ENCODE measurements around the gene RFTN1. TPM values are rescaled to one million over a fixed set of nuclear protein-coding genes. Genes with fewer than 3 reads are reported as not detected.
A peak's percentile ranks its signal among the peaks of the same experiment; 100 is the strongest.

RFTN1 gene
- total and polyA plus RNA-seq, 2 donors (not counting 1 experiment from before 2014, with no cell fraction given): 35.1 to 35.5 TPM

- no peaks in the 10 kb centered on the region for H3K4me1 ChIP-seq (ENCODE audit: control insufficient read depth, extremely low read depth, insufficient read depth, low read length)
Measured at GRCh38 chr3:16460886-16461285, 52.6 kb downstream of the RFTN1 start.

GRCh38 chr3:16460273-16460672 is 53.2 kb downstream of the RFTN1 start:
- no peaks in the 10 kb centered on the region for H3K4me1 ChIP-seq (ENCODE audit: control insufficient read depth, extremely low read depth, insufficient read depth, low read length)
- H4K20me1 ChIP-seq (ENCODE audit: control insufficient read depth, extremely low read depth, insufficient read depth, low read length): no peaks in the 10 kb centered on the region
- H3K9me3 ChIP-seq (ENCODE audit: control insufficient read depth, insufficient read depth, low read depth, low read length): no peaks in the 10 kb centered on the region
- no peak overlapping the region for H2AFZ ChIP-seq (ENCODE audit: low read length)
- H3K4me2 ChIP-seq (ENCODE audit: extremely low read depth, insufficient read depth, low read length): no peak overlapping the region
- no peak overlapping the region for H3K9ac ChIP-seq (ENCODE audit: insufficient read depth, low read length)
- H3K4me3 ChIP-seq (replicated peaks in 1 of 4; ENCODE audit: control extremely low read depth in 1 of 4, insufficient read depth in 1 of 4, low read depth in 3 of 4, low read length in 4 of 4): no peak overlapping the region
- TF ChIP-seq CTCF (conservative IDR thresholded peaks at IDR 0.05 in 1 of 2, IDR thresholded peaks at IDR 0.05 in 1 of 2; ENCODE audit: low read depth in 1 of 2, low read length in 2 of 2) (no peak), EZH2 (IDR thresholded peaks at IDR 0.05; ENCODE audit: low read length, missing control alignments) (no peak)
- H3K27me3 ChIP-seq (ENCODE audit: control insufficient read depth, insufficient read depth, low read length): no peaks in the 10 kb centered on the region
- no peak for DNase-seq (ENCODE audit: low read depth in 2 of 2)
- H3K36me3 ChIP-seq (ENCODE audit: control insufficient read depth, insufficient read depth, low read length): no peaks in the 10 kb centered on the region
- no peaks in the 10 kb centered on the region for H3K79me2 ChIP-seq (ENCODE audit: control insufficient read depth, insufficient read depth, low read length)
- no peak overlapping the region for H3K27ac ChIP-seq (ENCODE audit: insufficient read depth, low read length)

More at GRCh38 chr3:16460886-16461285, 52.6 kb downstream of the RFTN1 start:
- H2AFZ ChIP-seq (ENCODE audit: low read length): no peak overlapping the region
- H3K9me3 ChIP-seq (ENCODE audit: control insufficient read depth, insufficient read depth, low read depth, low read length): no peaks in the 10 kb centered on the region
- H3K4me2 ChIP-seq (ENCODE audit: extremely low read depth, insufficient read depth, low read length): no peak overlapping the region
- no peaks in the 10 kb centered on the region for H3K27me3 ChIP-seq (ENCODE audit: control insufficient read depth, insufficient read depth, low read length)
- H3K27ac ChIP-seq (ENCODE audit: insufficient read depth, low read length): no peak overlapping the region
- H4K20me1 ChIP-seq (ENCODE audit: control insufficient read depth, extremely low read depth, insufficient read depth, low read length): no peaks in the 10 kb centered on the region
- TF ChIP-seq EZH2 (IDR thresholded peaks at IDR 0.05; ENCODE audit: low read length, missing control alignments) (no peak), CTCF (conservative IDR thresholded peaks at IDR 0.05 in 1 of 2, IDR thresholded peaks at IDR 0.05 in 1 of 2; ENCODE audit: low read depth in 1 of 2, low read length in 2 of 2) (no peak)
- no peak overlapping the region for H3K9ac ChIP-seq (ENCODE audit: insufficient read depth, low read length)
- no peaks in the 10 kb centered on the region for H3K79me2 ChIP-seq (ENCODE audit: control insufficient read depth, insufficient read depth, low read length)
- DNase-seq (ENCODE audit: low read depth in 2 of 2): no peak
- H3K4me3 ChIP-seq (replicated peaks in 1 of 4; ENCODE audit: control extremely low read depth in 1 of 4, insufficient read depth in 1 of 4, low read depth in 3 of 4, low read length in 4 of 4): no peak overlapping the region
- H3K36me3 ChIP-seq (ENCODE audit: control insufficient read depth, insufficient read depth, low read length): no peaks in the 10 kb centered on the region

- TF ChIP-seq EZH2 (IDR thresholded peaks at IDR 0.05; ENCODE audit: low read length, missing control alignments) (no peak), CTCF (conservative IDR thresholded peaks at IDR 0.05 in 1 of 2, IDR thresholded peaks at IDR 0.05 in 1 of 2; ENCODE audit: low read depth in 1 of 2, low read length in 2 of 2) (no peak)
- no peaks in the 10 kb centered on the region for H3K36me3 ChIP-seq (ENCODE audit: control insufficient read depth, insufficient read depth, low read length)
- no peaks in the 10 kb centered on the region for H3K9me3 ChIP-seq (ENCODE audit: control insufficient read depth, insufficient read depth, low read depth, low read length)
- no peaks in the 10 kb centered on the region for H3K79me2 ChIP-seq (ENCODE audit: control insufficient read depth, insufficient read depth, low read length)
- no peak overlapping the region for H2AFZ ChIP-seq (ENCODE audit: low read length)
- H3K4me2 ChIP-seq (ENCODE audit: extremely low read depth, insufficient read depth, low read length): no peak overlapping the region
- H3K4me1 ChIP-seq (ENCODE audit: control insufficient read depth, extremely low read depth, insufficient read depth, low read length): peaks cover 3% of the 10 kb centered on the region
- H3K27ac ChIP-seq (ENCODE audit: insufficient read depth, low read length): no peak overlapping the region
- H3K4me3 ChIP-seq (replicated peaks in 1 of 4; ENCODE audit: control extremely low read depth in 1 of 4, insufficient read depth in 1 of 4, low read depth in 3 of 4, low read length in 4 of 4): no peak overlapping the region
- no peaks in the 10 kb centered on the region for H3K27me3 ChIP-seq (ENCODE audit: control insufficient read depth, insufficient read depth, low read length)
- peak; percentile 94 to 95 for DNase-seq (ENCODE audit: low read depth in 2 of 2)
- no peaks in the 10 kb centered on the region for H4K20me1 ChIP-seq (ENCODE audit: control insufficient read depth, extremely low read depth, insufficient read depth, low read length)
- no peak overlapping the region for H3K9ac ChIP-seq (ENCODE audit: insufficient read depth, low read length)
Measured at GRCh38 chr3:16456784-16457415, 56.6 kb downstream of the RFTN1 start.
